Measurements from ENCODE around the gene AKT1. TPM values are rescaled to one million over a fixed set of nuclear protein-coding genes. Genes with fewer than 3 reads are reported as not detected.
A peak's percentile ranks its signal among the peaks of the same experiment; 100 is the strongest.

AKT1 gene
- total RNA-seq, 3 donors from 2014 or later = 122 to 176 (median 128) TPM

DNA sequence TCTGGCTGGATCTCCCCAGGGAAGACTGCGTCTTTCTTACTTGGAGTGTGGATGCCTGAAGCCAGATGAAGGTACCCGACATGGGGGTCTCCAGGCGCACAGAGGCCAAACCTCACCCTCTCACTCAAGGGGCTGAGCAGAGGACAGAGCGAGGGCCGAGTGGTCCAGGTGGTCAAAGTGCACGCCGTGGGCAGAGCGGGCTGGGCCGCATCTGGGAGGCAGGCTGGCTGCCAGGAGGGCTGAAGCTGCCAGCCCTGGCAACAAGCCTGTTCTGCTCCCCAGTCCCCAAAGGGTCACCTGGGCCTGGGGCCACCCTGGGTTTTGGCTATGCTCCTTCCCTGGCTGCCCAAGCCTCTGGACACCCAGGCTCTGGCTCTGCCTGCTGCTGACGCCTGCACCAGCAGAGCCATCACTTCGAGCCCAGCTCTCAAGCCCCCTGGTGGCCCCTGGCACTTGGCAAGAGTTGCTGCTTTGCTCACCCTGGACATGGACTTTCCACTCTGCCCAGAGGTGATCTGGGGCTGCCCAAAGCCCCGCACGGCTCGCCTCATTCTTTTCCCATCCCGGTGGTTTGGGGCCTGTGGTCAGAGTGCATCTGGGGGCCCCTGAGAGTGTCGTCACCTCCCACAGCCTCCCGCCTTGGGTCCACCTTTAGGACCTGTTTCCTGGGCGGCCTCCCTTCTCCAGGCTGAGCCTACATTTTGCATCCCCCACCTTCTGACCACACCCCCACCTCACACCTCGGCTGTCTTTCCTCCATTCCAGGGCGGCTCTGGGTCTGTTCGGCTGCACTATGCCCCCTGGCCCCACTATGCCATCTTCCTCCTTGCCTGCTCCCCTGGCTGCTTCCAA, 68.7 kb downstream of the AKT1 start:
- intact Hi-C loops (cut with DNase I, micrococcal nuclease) = no loop called here
- peaks cover 20% of the 10 kb centered on the region for H3K4me1 ChIP-seq (ENCODE audit: low read depth)
- no peaks in the 10 kb centered on the region for H3K36me3 ChIP-seq (ENCODE audit: low read depth)
- DNase-seq (no peak), ATAC-seq (no peak)
- TF ChIP-seq, protein P1, sequence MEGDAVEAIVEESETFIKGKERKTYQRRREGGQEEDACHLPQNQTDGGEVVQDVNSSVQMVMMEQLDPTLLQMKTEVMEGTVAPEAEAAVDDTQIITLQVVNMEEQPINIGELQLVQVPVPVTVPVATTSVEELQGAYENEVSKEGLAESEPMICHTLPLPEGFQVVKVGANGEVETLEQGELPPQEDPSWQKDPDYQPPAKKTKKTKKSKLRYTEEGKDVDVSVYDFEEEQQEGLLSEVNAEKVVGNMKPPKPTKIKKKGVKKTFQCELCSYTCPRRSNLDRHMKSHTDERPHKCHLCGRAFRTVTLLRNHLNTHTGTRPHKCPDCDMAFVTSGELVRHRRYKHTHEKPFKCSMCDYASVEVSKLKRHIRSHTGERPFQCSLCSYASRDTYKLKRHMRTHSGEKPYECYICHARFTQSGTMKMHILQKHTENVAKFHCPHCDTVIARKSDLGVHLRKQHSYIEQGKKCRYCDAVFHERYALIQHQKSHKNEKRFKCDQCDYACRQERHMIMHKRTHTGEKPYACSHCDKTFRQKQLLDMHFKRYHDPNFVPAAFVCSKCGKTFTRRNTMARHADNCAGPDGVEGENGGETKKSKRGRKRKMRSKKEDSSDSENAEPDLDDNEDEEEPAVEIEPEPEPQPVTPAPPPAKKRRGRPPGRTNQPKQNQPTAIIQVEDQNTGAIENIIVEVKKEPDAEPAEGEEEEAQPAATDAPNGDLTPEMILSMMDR (IDR thresholded peaks at IDR 0.05) = no peak
- no peaks in the 10 kb centered on the region for H3K9me3 ChIP-seq
- H3K4me3 ChIP-seq = no peak overlapping the region

DNA sequence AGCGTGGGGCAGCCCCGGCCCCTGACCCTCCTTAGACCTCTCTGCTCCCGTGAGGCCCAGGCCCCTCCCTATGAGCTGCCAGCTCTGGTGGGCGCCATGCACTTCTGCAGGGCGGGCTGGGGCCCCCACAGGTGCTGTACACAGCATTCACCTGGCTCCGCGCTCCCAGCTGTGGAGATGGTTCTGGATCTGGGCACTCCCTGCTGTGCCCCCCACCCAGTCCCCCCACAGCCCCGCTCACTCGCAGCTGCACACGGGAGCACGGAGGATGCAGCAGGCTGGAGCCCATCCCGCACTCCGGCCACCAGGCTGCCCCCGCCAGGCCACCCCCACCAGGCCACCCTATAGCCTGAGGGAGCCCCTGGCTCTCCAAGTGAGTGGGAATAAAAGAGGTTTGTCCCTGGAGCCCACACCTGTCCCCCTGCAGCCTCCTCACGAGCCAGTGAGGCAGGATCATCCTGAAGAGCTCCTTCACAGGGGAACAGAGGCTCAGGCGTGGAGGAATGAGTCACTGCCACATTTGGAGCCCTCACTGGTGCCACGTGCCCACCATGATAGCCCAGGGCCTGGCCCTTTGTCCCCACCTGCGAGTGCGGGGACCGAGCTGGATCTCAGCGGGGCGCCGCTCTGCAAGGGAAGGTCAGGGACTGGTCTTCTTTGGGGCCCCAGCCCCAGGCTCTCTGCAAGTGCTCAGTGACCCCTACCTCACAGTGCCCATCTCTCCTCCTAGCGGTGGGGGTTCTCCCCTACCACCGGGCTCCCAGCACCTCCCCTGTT, 69.6 kb downstream of the AKT1 start:
- H3K9me3 ChIP-seq = no peaks in the 10 kb centered on the region
- no peak overlapping the region for H3K4me3 ChIP-seq
- intact Hi-C loops (cut with DNase I, micrococcal nuclease) = no loop called here
- ATAC-seq (no peak), DNase-seq (no peak)
- TF ChIP-seq, protein P1 (IDR thresholded peaks at IDR 0.05) = no peak
- H3K4me1 ChIP-seq (ENCODE audit: low read depth) = peaks cover 20% of the 10 kb centered on the region
- no peaks in the 10 kb centered on the region for H3K36me3 ChIP-seq (ENCODE audit: low read depth)

DNA sequence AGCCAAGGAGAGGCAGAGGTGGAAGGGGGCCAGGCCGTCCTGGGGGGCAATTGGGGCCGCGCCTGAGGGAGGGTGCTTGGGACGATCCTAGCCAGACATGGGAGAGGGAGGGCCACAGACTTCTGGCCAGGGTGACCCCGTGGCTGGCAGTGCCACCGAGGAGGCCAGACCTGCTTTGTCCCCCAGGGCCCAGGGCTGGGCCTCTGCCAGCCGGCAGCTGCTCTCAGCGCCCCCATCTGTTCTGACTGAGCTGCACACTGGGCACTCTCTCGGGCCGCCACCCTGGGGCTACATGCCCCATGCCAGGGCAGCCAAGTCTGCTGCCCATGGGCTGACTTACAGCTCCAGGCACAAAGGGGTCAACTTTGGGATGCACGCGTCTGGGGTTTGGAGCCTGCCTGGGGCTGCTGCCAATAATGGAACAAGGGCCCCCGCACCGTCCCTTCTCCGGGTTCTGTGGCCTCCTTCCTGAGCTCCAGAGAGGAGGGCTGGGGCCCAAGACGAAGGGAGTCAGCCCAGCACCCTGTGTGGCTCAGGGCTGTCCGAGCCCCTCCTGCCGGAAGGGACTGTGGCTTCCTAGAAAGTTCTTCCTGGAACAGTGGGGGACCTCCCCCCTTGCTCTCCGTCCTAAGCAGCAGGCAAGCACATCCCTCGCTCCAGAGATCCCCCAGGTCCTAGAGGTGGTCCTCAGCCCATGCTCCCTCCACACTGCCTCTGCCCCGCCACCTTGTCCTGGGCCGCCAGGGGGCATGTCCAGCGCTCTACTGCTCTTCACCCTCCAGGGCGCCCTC, 70.4 kb downstream of the AKT1 start:
- Histone ChIP-seq H3K36me3 (ENCODE audit: low read depth) (no peaks in the 10 kb centered on the region), H3K9me3 (no peaks in the 10 kb centered on the region), H3K4me3 (no peak overlapping the region), H3K4me1 (ENCODE audit: low read depth) (peaks cover 20% of the 10 kb centered on the region)
- intact Hi-C loops (cut with DNase I, micrococcal nuclease) = no loop called here
- TF ChIP-seq, protein P1 (IDR thresholded peaks at IDR 0.05) = no peak
- peak; percentile 15 for ATAC-seq
- DNase-seq = peak in 2 of 3 donors; percentile 34 to 58

DNA sequence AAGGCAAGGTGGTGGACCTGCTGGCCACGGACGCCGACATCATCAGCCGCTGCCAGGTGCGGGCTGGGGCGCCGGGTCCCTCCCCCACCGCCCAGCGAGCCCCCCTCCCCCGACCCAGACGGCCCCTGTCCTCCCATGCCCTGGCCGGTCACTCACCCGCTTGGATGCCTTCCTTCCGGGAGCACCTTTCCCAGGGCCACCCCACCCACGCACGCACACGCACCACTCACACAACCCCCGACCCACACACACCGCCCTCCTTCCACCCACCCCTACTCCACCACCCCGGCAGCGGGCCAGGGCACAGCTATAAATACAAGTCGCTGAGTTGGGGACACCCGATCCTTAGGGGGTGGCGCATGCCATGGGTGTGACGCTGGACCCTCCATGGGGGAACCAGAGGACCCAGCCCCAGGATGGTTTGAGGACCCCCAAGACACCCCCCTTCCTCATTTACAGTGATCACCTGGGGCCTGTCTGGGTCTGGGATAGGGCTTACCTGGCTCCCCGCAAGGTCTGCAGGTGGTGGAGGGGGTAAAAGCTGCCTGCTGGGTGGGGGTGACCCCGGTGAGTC, 71.1 kb downstream of the AKT1 start:
- ATAC-seq = peak; percentile 31
- TF ChIP-seq, protein P1 (IDR thresholded peaks at IDR 0.05) = no peak
- DNase-seq = peak; percentile 53 to 73 (median 73)
- Histone ChIP-seq H3K9me3 (no peaks in the 10 kb centered on the region), H3K4me1 (ENCODE audit: low read depth) (peaks cover 20% of the 10 kb centered on the region), H3K36me3 (ENCODE audit: low read depth) (no peaks in the 10 kb centered on the region), H3K4me3 (peak overlapping the region; percentile 24)
- intact Hi-C loops (cut with DNase I, micrococcal nuclease) = no loop called here
